Measurements from ENCODE around the gene AKT2. TPM values are rescaled to one million over a fixed set of nuclear protein-coding genes. Genes with fewer than 3 reads are reported as not detected.

The AKT2 gene
- total and polyA plus RNA-seq, 2 of the 8 experiments (the other 6 are each of a cell fraction or from before 2014, with no cell fraction given) = 151 to 183 TPM

DNA sequence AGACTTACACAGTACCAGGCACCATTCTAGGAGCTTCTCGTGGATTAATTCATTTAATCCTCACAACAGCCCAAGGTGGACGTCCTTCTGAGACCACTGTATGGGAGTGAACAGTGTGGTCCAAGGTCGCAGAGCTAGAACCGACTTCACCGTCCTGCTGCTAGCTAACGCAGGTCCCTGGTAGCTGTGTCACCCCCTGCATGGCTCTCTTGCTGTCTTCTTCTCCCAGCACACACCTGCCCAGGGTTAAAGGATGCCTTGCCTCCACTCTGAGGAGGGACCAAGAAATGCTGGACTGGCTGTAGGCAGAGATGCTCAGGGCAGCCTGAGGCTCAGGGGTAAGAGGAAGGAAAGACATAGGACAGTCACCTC is 3.0 kb downstream of the AKT2 start:
- H2AFZ ChIP-seq (ENCODE audit: low read length) = no peak overlapping the region
- ChIA-PET CTCF (ENCODE audit: partially characterized antibody) (interaction anchor here (0.6 to 2.2 kb wide), 7 partner anchors 10 to 93 kb away, joined by 3 to 10 read pairs (median 6); no protein-coding TSS in a partner anchor), POLR2A (ENCODE audit: partially characterized antibody) (interaction anchor here (1.1 to 2.5 kb wide), 4 partner anchors 11 to 48 kb away, joined by 3 to 17 read pairs (median 4); no protein-coding TSS in a partner anchor)
- no peak overlapping the region for H2BK15ac ChIP-seq (ENCODE audit: low read length)
- H3K27ac ChIP-seq (ENCODE audit: low read depth, low read length) = no peak overlapping the region
- H3K23ac ChIP-seq (ENCODE audit: insufficient read length) = no peak overlapping the region
- no peak overlapping the region for H3K18ac ChIP-seq (ENCODE audit: extremely low read depth, low read length)
- no peaks in the 10 kb centered on the region for H3K9me3 ChIP-seq (ENCODE audit: insufficient read depth in 2 of 2, low read depth in 1 of 2, low read length in 1 of 2)
- peaks cover 0 to 20% (median 14%) of the 10 kb centered on the region in 4 experiments; a peak in 6 of 7 replicates for H3K4me1 ChIP-seq (replicated peaks in 1 of 4; ENCODE audit: control insufficient read depth in 3 of 4, insufficient read depth in 4 of 4, low read length in 3 of 4)
- H3K23me2 ChIP-seq (ENCODE audit: low read depth, low read length) = peaks cover 9% of the 10 kb centered on the region
- H3K79me2 ChIP-seq (ENCODE audit: control insufficient read depth in 1 of 2, insufficient read depth in 2 of 2, low read length in 2 of 2) = peaks cover 9 to 72% of the 10 kb centered on the region in 2 experiments; a peak in 3 of 4 replicates
- H2BK120ac ChIP-seq (replicated peaks; ENCODE audit: low read depth, low read length) = no peak overlapping the region
- H3K4me3 ChIP-seq (ENCODE audit: extremely low read depth in 1 of 4, insufficient read depth in 2 of 4, low read depth in 3 of 4, low read length in 4 of 4) = no peak overlapping the region
- H3K27me3 ChIP-seq (replicated peaks in 1 of 4; ENCODE audit: control insufficient read depth in 3 of 4, extremely low read depth in 1 of 4, insufficient read depth in 3 of 4, low read length in 3 of 4) = no peaks in the 10 kb centered on the region
- H4K20me1 ChIP-seq (replicated peaks in 1 of 2; ENCODE audit: control insufficient read depth in 1 of 2, insufficient read depth in 2 of 2, low read length in 2 of 2) = peaks cover 7 to 9% of the 10 kb centered on the region in 2 experiments
- H3K79me1 ChIP-seq (ENCODE audit: low read depth, low read length) = peaks cover 25% of the 10 kb centered on the region
- peaks cover 0 to 3% (median 0%) of the 10 kb centered on the region in 4 experiments; a peak in 1 of 8 replicates for H3K36me3 ChIP-seq (ENCODE audit: control insufficient read depth in 2 of 4, insufficient read depth in 4 of 4, low read length in 3 of 4)
- no peak overlapping the region for H2BK20ac ChIP-seq (ENCODE audit: low read length)
- H4K8ac ChIP-seq (ENCODE audit: extremely low read depth, insufficient read depth, low read length) = peak overlapping the region; percentile 0; the same call in 1 of the 2 replicates
- TF ChIP-seq ATF2 (IDR thresholded peaks at IDR 0.05; ENCODE audit: low read length) (no peak), SUZ12 (IDR thresholded peaks at IDR 0.05; ENCODE audit: low read length) (no peak), BRCA1 (IDR thresholded peaks at IDR 0.05; ENCODE audit: low read depth, low read length) (no peak)
- no peak overlapping the region for H2BK12ac ChIP-seq (ENCODE audit: low read depth, low read length)
- H2BK5ac ChIP-seq (ENCODE audit: low read depth, low read length) = no peak overlapping the region
- no peak overlapping the region for H3K9ac ChIP-seq (replicated peaks in 1 of 4; ENCODE audit: extremely low read depth in 1 of 4, low read depth in 3 of 4, low read length in 3 of 4)
- DNase-seq (ENCODE audit: low read depth in 1 of 2, low spot score in 2 of 2) (no peak), FAIRE-seq (no peak)
- H3K14ac ChIP-seq (ENCODE audit: insufficient read length) = no peak overlapping the region
- H3K56ac ChIP-seq (replicated peaks; ENCODE audit: insufficient read length, low read depth, low read length) = no peak overlapping the region
- no peak overlapping the region for H2AK5ac ChIP-seq (ENCODE audit: low read depth, low read length)
- no peak overlapping the region for H3K4me2 ChIP-seq (ENCODE audit: insufficient read depth in 1 of 2, low read depth in 2 of 2, low read length in 2 of 2)
- H4K5ac ChIP-seq (ENCODE audit: insufficient read length, low read depth, low read length) = no peak overlapping the region
- no peak overlapping the region for H4K91ac ChIP-seq (replicated peaks; ENCODE audit: insufficient read length, low read length)
- WGBS, 2 experiments (ENCODE audit: extremely low coverage in 1 of 2, insufficient coverage in 1 of 2, insufficient read length in 1 of 2, insufficient replicate concordance in 2 of 2, low coverage in 1 of 2, low lambda C conversion rate in 2 of 2, missing lambda C conversion rate in 1 of 2) = 82% methylated on average over 6 of the region's 6 CpGs; no CpG with 5 or more reads in 1 of the 2 experiments
- no peak overlapping the region for H3K4ac ChIP-seq (replicated peaks; ENCODE audit: insufficient read length, low read depth, low read length)

All from H1 (cell line).